Measurements from ENCODE around the gene FAM78A.

FAM78A gene

DNA sequence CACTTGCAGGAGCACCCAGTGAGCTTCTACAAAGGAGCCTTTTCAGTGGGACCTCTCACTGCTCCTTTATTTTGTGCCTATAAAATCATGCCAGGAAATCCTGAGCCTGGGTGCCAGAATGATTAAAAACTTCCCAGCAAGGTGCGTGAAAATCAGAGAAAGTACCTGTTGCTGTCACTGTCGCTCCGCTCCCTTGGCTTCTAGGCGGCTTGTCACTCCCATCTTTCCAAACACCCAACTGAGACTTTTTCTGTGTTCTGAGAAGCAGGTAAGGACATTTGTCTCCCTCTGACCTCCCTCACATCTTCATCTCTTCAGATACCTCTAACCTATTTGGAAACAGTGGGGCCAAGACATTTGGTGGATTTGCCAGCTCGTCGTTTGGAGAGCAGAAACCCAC, 53.9 kb downstream of the FAM78A start:
- H2AFZ ChIP-seq (ENCODE audit: low read depth, low read length, severe bottlenecking): no peak overlapping the region

DNA sequence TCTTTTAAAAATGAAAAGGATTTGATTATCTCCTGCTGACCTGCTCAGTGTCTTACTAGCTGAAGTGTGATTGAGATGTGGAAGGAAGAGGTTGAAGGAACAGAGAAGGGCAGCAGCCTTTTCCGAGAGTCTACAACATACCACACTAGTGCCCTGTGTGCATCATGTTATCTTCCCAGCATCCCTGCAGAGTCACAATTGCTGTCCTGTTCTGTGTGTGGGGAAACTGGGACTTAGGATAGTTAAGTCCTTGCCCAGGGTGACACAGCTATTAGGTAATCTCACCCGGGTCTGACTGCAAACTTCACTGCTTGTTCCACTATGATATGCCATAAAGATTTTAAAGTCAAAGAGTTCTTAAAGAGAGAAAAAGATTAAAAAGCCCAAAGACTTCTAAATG, 55.8 kb downstream of the FAM78A start:
- H3K27ac ChIP-seq (ENCODE audit: low read depth, low read length): no peak overlapping the region
- H3F3A ChIP-seq (ENCODE audit: insufficient read depth): no peaks in the 10 kb centered on the region
- H2AFZ ChIP-seq (ENCODE audit: low read depth, low read length, severe bottlenecking): no peak overlapping the region
- H3K9ac ChIP-seq (ENCODE audit: low read length): no peak overlapping the region
- H4K20me1 ChIP-seq (ENCODE audit: low read depth, low read length): no peaks in the 10 kb centered on the region
- H3K9me2 ChIP-seq (replicated peaks; ENCODE audit: insufficient read depth, low read length): no peaks in the 10 kb centered on the region
- TF ChIP-seq, protein P1, sequence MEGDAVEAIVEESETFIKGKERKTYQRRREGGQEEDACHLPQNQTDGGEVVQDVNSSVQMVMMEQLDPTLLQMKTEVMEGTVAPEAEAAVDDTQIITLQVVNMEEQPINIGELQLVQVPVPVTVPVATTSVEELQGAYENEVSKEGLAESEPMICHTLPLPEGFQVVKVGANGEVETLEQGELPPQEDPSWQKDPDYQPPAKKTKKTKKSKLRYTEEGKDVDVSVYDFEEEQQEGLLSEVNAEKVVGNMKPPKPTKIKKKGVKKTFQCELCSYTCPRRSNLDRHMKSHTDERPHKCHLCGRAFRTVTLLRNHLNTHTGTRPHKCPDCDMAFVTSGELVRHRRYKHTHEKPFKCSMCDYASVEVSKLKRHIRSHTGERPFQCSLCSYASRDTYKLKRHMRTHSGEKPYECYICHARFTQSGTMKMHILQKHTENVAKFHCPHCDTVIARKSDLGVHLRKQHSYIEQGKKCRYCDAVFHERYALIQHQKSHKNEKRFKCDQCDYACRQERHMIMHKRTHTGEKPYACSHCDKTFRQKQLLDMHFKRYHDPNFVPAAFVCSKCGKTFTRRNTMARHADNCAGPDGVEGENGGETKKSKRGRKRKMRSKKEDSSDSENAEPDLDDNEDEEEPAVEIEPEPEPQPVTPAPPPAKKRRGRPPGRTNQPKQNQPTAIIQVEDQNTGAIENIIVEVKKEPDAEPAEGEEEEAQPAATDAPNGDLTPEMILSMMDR (IDR thresholded peaks at IDR 0.05; ENCODE audit: insufficient read depth, low read length, poor library complexity, severe bottlenecking): no peak
- TF ChIP-seq EZH2phosphoT487 (conservative IDR thresholded peaks at IDR 0.05; ENCODE audit: low read length): no peak
- H3K4me3 ChIP-seq (ENCODE audit: insufficient read depth, low read length, poor library complexity, severe bottlenecking): no peak overlapping the region
- H3K9me3 ChIP-seq (ENCODE audit: insufficient read depth, low read length): no peaks in the 10 kb centered on the region
- no peaks in the 10 kb centered on the region for H3K36me3 ChIP-seq (ENCODE audit: low read length)
- no peaks in the 10 kb centered on the region for H3K27me3 ChIP-seq (ENCODE audit: low read length)
- no peaks in the 10 kb centered on the region for H3K79me2 ChIP-seq (ENCODE audit: insufficient read depth, low read length)
- no peak overlapping the region for H3K4me2 ChIP-seq (ENCODE audit: low read depth, low read length, poor library complexity, severe bottlenecking)

More for the DNA sequence above, 53.9 kb downstream of the FAM78A start:
- Histone ChIP-seq H3F3A (ENCODE audit: insufficient read depth) (no peaks in the 10 kb centered on the region), H3K9me2 (replicated peaks; ENCODE audit: insufficient read depth, low read length) (no peaks in the 10 kb centered on the region), H3K27me3 (ENCODE audit: low read length) (no peaks in the 10 kb centered on the region), H3K9ac (ENCODE audit: low read length) (no peak overlapping the region), H3K79me2 (ENCODE audit: insufficient read depth, low read length) (no peaks in the 10 kb centered on the region), H3K4me2 (ENCODE audit: low read depth, low read length, poor library complexity, severe bottlenecking) (no peak overlapping the region), H3K9me3 (ENCODE audit: insufficient read depth, low read length) (no peaks in the 10 kb centered on the region), H3K4me3 (ENCODE audit: insufficient read depth, low read length, poor library complexity, severe bottlenecking) (no peak overlapping the region), H3K36me3 (ENCODE audit: low read length) (no peaks in the 10 kb centered on the region), H3K27ac (ENCODE audit: low read depth, low read length) (no peak overlapping the region), H4K20me1 (ENCODE audit: low read depth, low read length) (no peaks in the 10 kb centered on the region)
- no peak for TF ChIP-seq EZH2phosphoT487 (conservative IDR thresholded peaks at IDR 0.05; ENCODE audit: low read length)
- TF ChIP-seq, protein P1 (IDR thresholded peaks at IDR 0.05; ENCODE audit: insufficient read depth, low read length, poor library complexity, severe bottlenecking): no peak

DNA sequence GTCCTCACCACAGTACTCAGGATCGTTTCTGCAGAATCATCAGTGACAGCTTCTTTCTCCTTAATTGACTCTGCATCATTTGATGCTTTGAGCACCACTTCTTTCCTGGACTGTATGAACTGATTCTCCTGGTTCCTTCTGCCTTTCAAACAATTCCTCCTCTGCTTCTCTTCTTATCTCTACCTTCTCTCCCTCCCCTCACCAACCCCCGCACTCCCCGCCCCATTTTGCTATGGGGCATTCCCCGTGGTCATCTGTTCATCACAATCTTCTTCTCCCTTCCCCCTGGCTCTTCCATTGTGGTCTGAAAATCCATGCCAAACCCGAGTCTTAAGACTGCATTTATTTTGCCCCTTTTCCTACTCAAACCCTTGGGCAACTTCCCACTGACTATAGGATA, 57.9 kb downstream of the FAM78A start:
- no peaks in the 10 kb centered on the region for H4K20me1 ChIP-seq (ENCODE audit: low read depth, low read length)
- H2AFZ ChIP-seq (ENCODE audit: low read depth, low read length, severe bottlenecking): no peak overlapping the region
- no peaks in the 10 kb centered on the region for H3F3A ChIP-seq (ENCODE audit: insufficient read depth)
- H3K4me3 ChIP-seq (ENCODE audit: insufficient read depth, low read length, poor library complexity, severe bottlenecking): no peak overlapping the region
- H3K36me3 ChIP-seq (ENCODE audit: low read length): no peaks in the 10 kb centered on the region
- no peak overlapping the region for H3K27ac ChIP-seq (ENCODE audit: low read depth, low read length)
- no peaks in the 10 kb centered on the region for H3K9me2 ChIP-seq (replicated peaks; ENCODE audit: insufficient read depth, low read length)
- no peak overlapping the region for H3K9ac ChIP-seq (ENCODE audit: low read length)
- H3K4me2 ChIP-seq (ENCODE audit: low read depth, low read length, poor library complexity, severe bottlenecking): no peak overlapping the region
- no peak for TF ChIP-seq EZH2phosphoT487 (conservative IDR thresholded peaks at IDR 0.05; ENCODE audit: low read length)
- TF ChIP-seq, protein P1 (IDR thresholded peaks at IDR 0.05; ENCODE audit: insufficient read depth, low read length, poor library complexity, severe bottlenecking): no peak
- no peaks in the 10 kb centered on the region for H3K27me3 ChIP-seq (ENCODE audit: low read length)
- no peaks in the 10 kb centered on the region for H3K9me3 ChIP-seq (ENCODE audit: insufficient read depth, low read length)
- H3K79me2 ChIP-seq (ENCODE audit: insufficient read depth, low read length): no peaks in the 10 kb centered on the region
